ENCODE results near the gene SLC39A8. TPM values are rescaled to one million over a fixed set of nuclear protein-coding genes. Genes with fewer than 3 reads are reported as not detected.

SLC39A8 gene
- total RNA-seq, 2 experiments from 2014 or later, result 46.9 to 53.5 TPM

GRCh38 chr4:102341201-102341600 is 4.1 kb downstream of the SLC39A8 start:
- no peak overlapping the region for H3K4me3 Mint-ChIP-seq
- no peak overlapping the region for H3K27ac Mint-ChIP-seq
- H3K4me1 Mint-ChIP-seq, result peaks cover 59% of the 10 kb centered on the region
- no peaks in the 10 kb centered on the region for H3K9me3 Mint-ChIP-seq (ENCODE audit: low read depth)
- intact Hi-C loops (cut with DNase I, micrococcal nuclease), result loop anchor here in 1 of 2 experiments (10.0 kb wide), 1 partner anchor 674 kb away; the partner anchor contains the start of gene SLC9B1
- H3K27me3 Mint-ChIP-seq, result no peaks in the 10 kb centered on the region
- ChIA-PET CTCF (interaction anchor here (1.7 kb wide), 1 partner anchor 11 kb away, joined by 7 read pairs; no protein-coding TSS in a partner anchor), POLR2A (no interaction called here)
- ATAC-seq, result no peak
- H3K36me3 Mint-ChIP-seq (ENCODE audit: low read depth), result peaks cover 24% of the 10 kb centered on the region
- no peak for DNase-seq

GRCh38 chr4:102339018-102339417 is 6.3 kb downstream of the SLC39A8 start:
- no peak for ATAC-seq
- Mint-ChIP-seq H3K9me3 (ENCODE audit: low read depth) (no peaks in the 10 kb centered on the region), H3K36me3 (ENCODE audit: low read depth) (peaks cover 24% of the 10 kb centered on the region), H3K4me3 (no peak overlapping the region), H3K27ac (no peak overlapping the region), H3K4me1 (peaks cover 71% of the 10 kb centered on the region), H3K27me3 (no peaks in the 10 kb centered on the region)
- ChIA-PET POLR2A (interaction anchor here (0.5 kb wide), 1 partner anchor 143 kb away, joined by 3 read pairs; no protein-coding TSS in a partner anchor), CTCF (no interaction called here)
- DNase-seq, result no peak
- intact Hi-C loops (cut with DNase I, micrococcal nuclease), result no loop called here

- Mint-ChIP-seq H3K4me3 (no peak overlapping the region), H3K36me3 (ENCODE audit: low read depth) (peaks cover 27% of the 10 kb centered on the region), H3K9me3 (ENCODE audit: low read depth) (no peaks in the 10 kb centered on the region), H3K4me1 (peaks cover 75% of the 10 kb centered on the region), H3K27ac (no peak overlapping the region), H3K27me3 (no peaks in the 10 kb centered on the region)
- ATAC-seq (peak; percentile 67), DNase-seq (no peak)
- ChIA-PET CTCF (no interaction called here), POLR2A (no interaction called here)
- intact Hi-C loops (cut with DNase I, micrococcal nuclease), result no loop called here
Measured at GRCh38 chr4:102338405-102338804, 6.9 kb downstream of the SLC39A8 start.

DNA sequence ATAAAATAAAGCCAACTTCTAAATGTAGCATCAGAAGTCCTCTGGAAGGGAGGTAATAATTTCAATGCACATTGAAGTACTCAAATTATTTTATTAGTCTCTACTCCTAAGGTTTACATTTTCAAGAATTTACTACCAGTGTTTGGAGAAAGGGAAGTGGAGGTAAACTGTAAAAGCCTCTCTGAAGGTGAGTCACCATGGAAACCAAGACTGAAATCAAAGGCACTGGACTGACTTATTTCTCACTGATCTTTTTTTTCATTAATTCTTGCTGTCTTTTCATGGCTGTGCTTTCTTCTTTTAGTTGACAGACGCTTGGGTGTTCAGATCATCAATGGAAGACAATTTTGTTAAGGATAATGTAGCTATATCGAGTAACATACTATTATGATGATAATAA is 9.7 kb downstream of the SLC39A8 start:
- H3K4me3 Mint-ChIP-seq, result no peak overlapping the region
- ChIA-PET POLR2A (no interaction called here), CTCF (interaction anchor here (1.8 kb wide), 1 partner anchor 10 kb away, joined by 7 read pairs; the partner anchor contains the start of gene SLC39A8)
- H3K27me3 Mint-ChIP-seq, result no peaks in the 10 kb centered on the region
- H3K27ac Mint-ChIP-seq, result no peak overlapping the region
- no peak for DNase-seq
- peaks cover 21% of the 10 kb centered on the region for H3K36me3 Mint-ChIP-seq (ENCODE audit: low read depth)
- intact Hi-C loops (cut with DNase I, micrococcal nuclease), result no loop called here
- ATAC-seq, result peak; percentile 65
- H3K4me1 Mint-ChIP-seq, result peaks cover 64% of the 10 kb centered on the region
- H3K9me3 Mint-ChIP-seq (ENCODE audit: low read depth), result no peaks in the 10 kb centered on the region

DNA sequence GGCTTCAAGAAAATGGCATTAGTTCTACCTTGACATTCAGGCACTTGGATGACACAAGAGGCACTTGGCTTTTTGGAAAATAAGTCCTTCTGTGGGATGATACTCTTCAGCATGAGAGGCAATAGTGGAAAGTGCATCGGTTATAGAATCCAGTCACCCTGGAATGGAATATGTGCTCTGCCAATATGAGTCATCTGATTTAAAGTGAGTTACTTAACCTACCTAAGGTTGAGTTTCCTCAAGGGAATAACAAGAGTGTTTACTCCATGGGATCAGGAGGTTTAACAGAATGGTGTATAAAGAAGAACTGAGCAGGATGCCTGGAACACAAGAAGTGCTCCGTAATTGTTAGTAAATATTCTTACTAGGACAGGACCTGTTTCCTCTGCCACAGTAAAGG is 10.7 kb downstream of the SLC39A8 start:
- CTCF ChIA-PET, result no interaction called here
- Mint-ChIP-seq H3K36me3 (ENCODE audit: low read depth) (peaks cover 18% of the 10 kb centered on the region), H3K27me3 (no peaks in the 10 kb centered on the region), H3K4me1 (peaks cover 66% of the 10 kb centered on the region), H3K4me3 (no peak overlapping the region), H3K9me3 (ENCODE audit: low read depth) (no peaks in the 10 kb centered on the region), H3K27ac (no peak overlapping the region)
- POLR2A ChIA-PET, result no interaction called here
- ATAC-seq (no peak), DNase-seq (no peak)
- intact Hi-C loops (cut with DNase I, micrococcal nuclease), result no loop called here

GRCh38 chr4:102333787-102334186 is 11.5 kb downstream of the SLC39A8 start:
- CTCF ChIA-PET, result no interaction called here
- H3K36me3 Mint-ChIP-seq (ENCODE audit: low read depth), result peaks cover 12% of the 10 kb centered on the region
- H3K27me3 Mint-ChIP-seq, result no peaks in the 10 kb centered on the region

DNA sequence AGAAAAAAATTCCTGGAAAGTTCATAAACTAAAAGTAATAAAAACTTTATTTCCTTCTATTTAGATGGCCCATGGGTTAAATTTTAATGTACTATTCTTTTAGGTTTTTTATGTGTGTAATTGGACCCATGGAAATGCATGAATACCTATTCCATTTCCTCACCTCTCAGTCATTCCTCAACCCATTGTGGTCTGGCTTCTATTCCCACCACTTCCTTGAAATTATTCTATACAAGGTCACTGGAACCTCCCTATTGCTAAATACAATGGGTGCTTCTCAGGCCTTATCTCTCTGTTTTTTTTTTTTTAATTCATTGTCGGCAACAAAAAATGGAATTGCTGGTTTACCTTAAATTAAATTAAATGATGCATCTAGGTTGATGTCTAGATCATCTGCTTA is 17.2 kb downstream of the SLC39A8 start:
- no peak overlapping the region for H3K4me3 Mint-ChIP-seq
- H3K36me3 Mint-ChIP-seq (ENCODE audit: low read depth), result peaks cover 8% of the 10 kb centered on the region
- no peak overlapping the region for H3K27ac Mint-ChIP-seq
- peaks cover 40% of the 10 kb centered on the region for H3K4me1 Mint-ChIP-seq
- no peak for ATAC-seq
- CTCF ChIA-PET, result no interaction called here
- POLR2A ChIA-PET, result no interaction called here
- H3K9me3 Mint-ChIP-seq (ENCODE audit: low read depth), result no peaks in the 10 kb centered on the region
- no peak for DNase-seq
- H3K27me3 Mint-ChIP-seq, result no peaks in the 10 kb centered on the region
- intact Hi-C loops (cut with DNase I, micrococcal nuclease), result no loop called here

More at GRCh38 chr4:102333787-102334186, 11.5 kb downstream of the SLC39A8 start:
- no peaks in the 10 kb centered on the region for H3K9me3 Mint-ChIP-seq (ENCODE audit: low read depth)
- H3K4me1 Mint-ChIP-seq, result peaks cover 62% of the 10 kb centered on the region
- POLR2A ChIA-PET, result no interaction called here
- DNase-seq (no peak), ATAC-seq (no peak)
- no peak overlapping the region for H3K27ac Mint-ChIP-seq
- no peak overlapping the region for H3K4me3 Mint-ChIP-seq
- intact Hi-C loops (cut with DNase I, micrococcal nuclease), result no loop called here

- peaks cover 47% of the 10 kb centered on the region for H3K4me1 Mint-ChIP-seq
- no peaks in the 10 kb centered on the region for H3K9me3 Mint-ChIP-seq (ENCODE audit: low read depth)
- no peak for DNase-seq
- POLR2A ChIA-PET, result no interaction called here
- no peak overlapping the region for H3K27ac Mint-ChIP-seq
- CTCF ChIA-PET, result no interaction called here
- peaks cover 4% of the 10 kb centered on the region for H3K36me3 Mint-ChIP-seq (ENCODE audit: low read depth)
- no peak overlapping the region for H3K4me3 Mint-ChIP-seq
- no peak for ATAC-seq
- intact Hi-C loops (cut with DNase I, micrococcal nuclease), result no loop called here
- H3K27me3 Mint-ChIP-seq, result no peaks in the 10 kb centered on the region
Measured at GRCh38 chr4:102326951-102327350, 18.3 kb downstream of the SLC39A8 start.

- Mint-ChIP-seq H3K27ac (no peak overlapping the region), H3K36me3 (ENCODE audit: low read depth) (peaks cover 4% of the 10 kb centered on the region), H3K4me3 (no peak overlapping the region), H3K9me3 (ENCODE audit: low read depth) (no peaks in the 10 kb centered on the region), H3K4me1 (peaks cover 41% of the 10 kb centered on the region), H3K27me3 (no peaks in the 10 kb centered on the region)
- POLR2A ChIA-PET, result no interaction called here
- no peak for DNase-seq
- intact Hi-C loops (cut with DNase I, micrococcal nuclease), result no loop called here
- no peak for ATAC-seq
- CTCF ChIA-PET, result no interaction called here
Measured at GRCh38 chr4:102324730-102325129, 20.6 kb downstream of the SLC39A8 start.

DNA sequence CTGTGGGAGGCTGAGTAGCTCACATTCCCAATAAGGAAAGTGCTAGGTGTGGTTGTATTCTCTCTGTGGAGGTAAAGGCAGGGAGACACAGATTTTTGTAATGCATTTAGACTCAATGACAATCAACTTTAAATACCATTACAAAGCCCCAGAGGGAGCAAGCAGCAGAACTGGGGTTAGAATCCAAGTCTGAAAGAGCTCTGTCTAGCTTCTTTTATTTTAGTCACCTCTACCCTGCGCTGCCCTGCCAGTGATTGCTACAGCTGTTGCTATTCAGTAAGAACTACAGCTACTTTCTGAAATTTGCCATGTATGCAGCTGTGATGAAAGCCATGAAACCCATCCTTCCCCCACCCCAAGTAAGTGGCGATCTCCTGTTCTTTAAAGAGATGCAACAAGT is 22.5 kb downstream of the SLC39A8 start:
- POLR2A ChIA-PET, result interaction anchor here (0.7 kb wide), 1 partner anchor 31 kb away, joined by 3 read pairs; no protein-coding TSS in a partner anchor
- H3K4me3 Mint-ChIP-seq, result no peak overlapping the region

GRCh38 chr4:102321260-102321995 is 23.9 kb downstream of the SLC39A8 start:
- peaks cover 33% of the 10 kb centered on the region for H3K4me1 Mint-ChIP-seq
- DNase-seq (no peak), ATAC-seq (peak; percentile 61)
- peaks cover 13% of the 10 kb centered on the region for H3K36me3 Mint-ChIP-seq (ENCODE audit: low read depth)
- no peaks in the 10 kb centered on the region for H3K27me3 Mint-ChIP-seq
- no peak overlapping the region for H3K4me3 Mint-ChIP-seq
- intact Hi-C loops (cut with DNase I, micrococcal nuclease), result no loop called here
- ChIA-PET POLR2A (interaction anchor here (0.5 kb wide), 1 partner anchor 188 kb away, joined by 4 read pairs; no protein-coding TSS in a partner anchor), CTCF (interaction anchor here (0.6 to 1.3 kb wide), 3 partner anchors 11 to 427 kb away, joined by 3 read pairs; no protein-coding TSS in a partner anchor)
- H3K27ac Mint-ChIP-seq, result no peak overlapping the region
- H3K9me3 Mint-ChIP-seq (ENCODE audit: low read depth), result no peaks in the 10 kb centered on the region

More for the DNA sequence above, 22.5 kb downstream of the SLC39A8 start:
- Mint-ChIP-seq H3K36me3 (ENCODE audit: low read depth) (peaks cover 13% of the 10 kb centered on the region), H3K4me1 (peaks cover 36% of the 10 kb centered on the region), H3K27ac (no peak overlapping the region), H3K27me3 (no peaks in the 10 kb centered on the region), H3K9me3 (ENCODE audit: low read depth) (no peaks in the 10 kb centered on the region)
- no peak for DNase-seq
- ATAC-seq, result no peak
- CTCF ChIA-PET, result interaction anchor here (0.9 to 1.3 kb wide), 2 partner anchors 12 to 428 kb away, joined by 3 read pairs; no protein-coding TSS in a partner anchor
- intact Hi-C loops (cut with DNase I, micrococcal nuclease), result no loop called here

GRCh38 chr4:102319594-102319993 is 25.7 kb downstream of the SLC39A8 start:
- H3K36me3 Mint-ChIP-seq (ENCODE audit: low read depth), result peaks cover 19% of the 10 kb centered on the region
- H3K4me3 Mint-ChIP-seq, result no peak overlapping the region
- CTCF ChIA-PET, result no interaction called here
- no peaks in the 10 kb centered on the region for H3K27me3 Mint-ChIP-seq
- DNase-seq (no peak), ATAC-seq (no peak)
- intact Hi-C loops (cut with DNase I, micrococcal nuclease), result no loop called here
- H3K9me3 Mint-ChIP-seq (ENCODE audit: low read depth), result no peaks in the 10 kb centered on the region
- peaks cover 27% of the 10 kb centered on the region for H3K4me1 Mint-ChIP-seq
- H3K27ac Mint-ChIP-seq, result no peak overlapping the region
- POLR2A ChIA-PET, result no interaction called here
